Memory B cell (primary cell): ENCODE results near the gene FETUB.

Experiments used
- ATAC-seq: fragments of 150-1000 bp; cut with Tn5 transposase; 2 replicates; pipeline ENCODE4 v1.10.0; 2021; ENCODE audit warnings: low read depth, mild to moderate bottlenecking, moderate library complexity
- DNase-seq, 2 donors: peaks; one replicate each; pipeline ENCODE4 v3.0.0; 2022; ENCODE audit warnings: low spot score in 2 of 2
- H3K27ac Mint-ChIP-seq: one replicate; pipeline ENCODE4 v1.8.0; 2022; ENCODE audit warnings: mild to moderate bottlenecking, moderate library complexity, mixed read lengths
- H3K27me3 Mint-ChIP-seq: one replicate; pipeline ENCODE4 v1.8.0; 2022; ENCODE audit warnings: mixed read lengths
- H3K36me3 Mint-ChIP-seq: one replicate; pipeline ENCODE4 v1.8.0; 2022; ENCODE audit warnings: mild to moderate bottlenecking, mixed read lengths
- H3K4me1 Mint-ChIP-seq: one replicate; pipeline ENCODE4 v1.8.0; 2022; ENCODE audit warnings: mixed read lengths
- H3K4me3 Mint-ChIP-seq: one replicate; pipeline ENCODE4 v1.8.0; 2022; ENCODE audit warnings: mild to moderate bottlenecking, moderate library complexity, mixed read lengths
- H3K9me3 Mint-ChIP-seq: one replicate; pipeline ENCODE4 v1.8.0; 2022; ENCODE audit warnings: mixed read lengths

FETUB gene

DNA sequence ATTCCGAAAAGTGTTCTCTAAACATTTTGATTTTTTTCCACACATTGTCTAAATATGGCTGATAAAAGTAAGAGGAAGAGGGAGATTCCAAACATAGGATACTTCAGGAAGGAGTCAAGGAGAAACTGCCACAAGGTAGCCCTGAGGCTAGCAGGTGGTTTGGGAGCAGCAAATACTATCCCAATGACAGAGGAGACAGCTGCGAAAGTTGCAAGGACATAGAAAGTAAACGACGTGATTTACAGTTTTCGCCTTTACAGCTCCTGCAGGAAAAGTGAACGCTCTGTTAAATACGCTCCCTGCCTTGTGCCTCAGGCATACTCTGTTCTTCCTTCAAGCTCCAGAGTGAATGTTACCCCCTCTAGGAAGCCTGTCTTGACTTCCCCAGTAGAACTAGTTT is 3.7 kb upstream of the FETUB start:
- Mint-ChIP-seq H3K4me3 (no peak overlapping the region), H3K4me1 (no peaks in the 10 kb centered on the region), H3K9me3 (no peaks in the 10 kb centered on the region), H3K27me3 (peaks cover 3% of the 10 kb centered on the region), H3K36me3 (no peaks in the 10 kb centered on the region), H3K27ac (no peak overlapping the region)
- ATAC-seq (no peak), DNase-seq (no peak)

DNA sequence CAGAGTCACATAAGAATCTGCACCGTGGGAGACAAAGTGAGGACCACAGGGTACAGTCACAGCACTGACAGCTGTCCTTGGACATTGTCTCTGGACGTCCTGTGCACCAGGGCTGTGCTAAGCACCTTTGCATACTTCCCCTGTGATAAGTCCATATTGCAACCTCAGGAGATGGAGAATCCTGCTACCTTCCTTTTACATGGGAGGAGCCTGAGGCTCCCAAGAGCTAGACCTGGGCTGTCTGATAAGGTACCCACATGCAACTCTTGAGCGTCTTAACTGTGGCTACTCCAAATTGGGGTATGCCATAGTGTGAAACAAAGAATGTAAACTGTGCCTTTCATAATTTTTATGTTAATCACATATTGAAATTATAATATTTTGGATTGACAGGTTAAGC is 2.5 kb upstream of the FETUB start:
- ATAC-seq, result no peak
- Mint-ChIP-seq H3K27me3 (peaks cover 3% of the 10 kb centered on the region), H3K27ac (no peak overlapping the region), H3K9me3 (no peaks in the 10 kb centered on the region), H3K4me3 (no peak overlapping the region), H3K4me1 (peaks cover 4% of the 10 kb centered on the region), H3K36me3 (no peaks in the 10 kb centered on the region)
- no peak for DNase-seq

DNA sequence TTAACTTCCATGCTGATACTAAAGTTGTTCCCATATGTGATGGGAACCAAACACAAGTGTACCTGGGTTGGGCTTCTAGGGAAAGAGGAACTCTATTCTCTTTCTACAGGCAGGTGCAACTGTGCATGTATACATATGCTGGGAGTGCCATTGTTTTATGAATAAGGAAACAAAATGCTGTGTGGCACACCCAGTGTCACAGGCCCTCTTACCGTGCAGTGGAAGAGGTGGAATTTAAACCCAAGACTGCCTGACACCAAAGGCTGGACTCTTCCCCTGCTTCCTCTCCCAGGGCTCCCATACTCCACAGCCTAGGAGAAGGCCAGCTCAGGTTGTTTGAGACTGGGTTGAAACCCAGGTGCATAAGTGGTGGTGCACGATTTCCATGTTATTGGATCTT is 1.9 kb upstream of the FETUB start:
- Mint-ChIP-seq H3K4me3 (no peak overlapping the region), H3K27me3 (peaks cover 5% of the 10 kb centered on the region), H3K36me3 (no peaks in the 10 kb centered on the region)

GRCh38 chr3:186640473-186640818 is 247 bp downstream of the FETUB start:
- ATAC-seq (no peak), DNase-seq (no peak)
- H3K27ac Mint-ChIP-seq, result no peak overlapping the region
- H3K27me3 Mint-ChIP-seq, result peaks cover 5% of the 10 kb centered on the region
- no peaks in the 10 kb centered on the region for H3K36me3 Mint-ChIP-seq
- H3K4me3 Mint-ChIP-seq, result no peak overlapping the region
- H3K4me1 Mint-ChIP-seq, result peaks cover 9% of the 10 kb centered on the region
- H3K9me3 Mint-ChIP-seq, result no peaks in the 10 kb centered on the region

More for the DNA sequence above, 1.9 kb upstream of the FETUB start:
- ATAC-seq (no peak), DNase-seq (no peak)
- H3K9me3 Mint-ChIP-seq, result no peaks in the 10 kb centered on the region
- H3K27ac Mint-ChIP-seq, result no peak overlapping the region
- peaks cover 6% of the 10 kb centered on the region for H3K4me1 Mint-ChIP-seq

- no peak for ATAC-seq
- peaks cover 9% of the 10 kb centered on the region for H3K4me1 Mint-ChIP-seq
- H3K27me3 Mint-ChIP-seq, result peaks cover 5% of the 10 kb centered on the region
- H3K27ac Mint-ChIP-seq, result no peak overlapping the region
- H3K36me3 Mint-ChIP-seq, result no peaks in the 10 kb centered on the region
- DNase-seq, result no peak
- no peaks in the 10 kb centered on the region for H3K9me3 Mint-ChIP-seq
- no peak overlapping the region for H3K4me3 Mint-ChIP-seq
These were observed 730 bp downstream of the FETUB start for GRCh38 chr3:186640929-186641328.

GRCh38 chr3:186642014-186642413 is 1.8 kb downstream of the FETUB start:
- no peak for ATAC-seq
- no peaks in the 10 kb centered on the region for H3K36me3 Mint-ChIP-seq
- H3K9me3 Mint-ChIP-seq, result no peaks in the 10 kb centered on the region
- DNase-seq, result no peak
- H3K27ac Mint-ChIP-seq, result peak overlapping the region; percentile 12
- no peak overlapping the region for H3K4me3 Mint-ChIP-seq
- H3K4me1 Mint-ChIP-seq, result peaks cover 9% of the 10 kb centered on the region
- peaks cover 5% of the 10 kb centered on the region for H3K27me3 Mint-ChIP-seq

GRCh38 chr3:186643493-186643892 is 3.3 kb downstream of the FETUB start:
- DNase-seq (no peak), ATAC-seq (peak; percentile 62)
- H3K4me1 Mint-ChIP-seq, result peaks cover 9% of the 10 kb centered on the region
- no peak overlapping the region for H3K4me3 Mint-ChIP-seq
- H3K9me3 Mint-ChIP-seq, result no peaks in the 10 kb centered on the region
- no peak overlapping the region for H3K27ac Mint-ChIP-seq
- H3K27me3 Mint-ChIP-seq, result peaks cover 5% of the 10 kb centered on the region
- H3K36me3 Mint-ChIP-seq, result no peaks in the 10 kb centered on the region

DNA sequence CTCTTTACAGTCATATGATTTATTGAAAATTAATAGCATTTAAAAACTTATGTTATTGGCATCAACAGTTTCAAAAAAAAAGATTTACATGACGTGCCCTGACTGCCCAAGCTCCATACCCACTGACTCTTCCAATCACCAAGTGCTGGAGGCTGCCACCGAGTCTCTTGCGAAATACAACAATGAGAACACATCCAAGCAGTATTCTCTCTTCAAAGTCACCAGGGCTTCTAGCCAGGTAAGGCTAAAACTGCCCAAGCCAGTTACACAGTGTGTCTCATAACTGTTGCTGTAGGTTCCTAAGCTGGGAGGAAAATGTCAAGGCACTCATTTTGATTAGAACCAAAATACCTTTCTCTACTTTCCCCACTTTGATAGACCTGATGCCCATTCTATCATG is 4.5 kb downstream of the FETUB start:
- Mint-ChIP-seq H3K4me3 (no peak overlapping the region), H3K9me3 (no peaks in the 10 kb centered on the region), H3K27me3 (peaks cover 5% of the 10 kb centered on the region), H3K27ac (no peak overlapping the region), H3K4me1 (peaks cover 9% of the 10 kb centered on the region), H3K36me3 (no peaks in the 10 kb centered on the region)
- ATAC-seq, result no peak
- no peak for DNase-seq

DNA sequence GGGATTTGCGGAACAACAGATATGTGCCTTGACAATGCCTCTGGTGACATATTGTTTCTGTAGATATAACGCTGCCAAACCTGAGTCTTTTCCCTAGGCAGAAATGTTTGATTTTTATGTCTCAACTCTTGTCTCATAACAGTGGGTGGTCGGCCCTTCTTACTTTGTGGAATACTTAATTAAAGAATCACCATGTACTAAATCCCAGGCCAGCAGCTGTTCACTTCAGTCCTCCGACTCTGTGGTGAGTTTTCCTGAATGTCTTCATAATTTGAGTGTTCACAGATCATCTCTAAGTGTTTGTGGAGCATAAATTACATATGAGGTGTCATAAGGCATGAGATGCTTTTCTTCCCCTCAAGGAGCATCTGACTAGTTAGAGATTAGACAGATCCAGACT is 5.9 kb downstream of the FETUB start:
- Mint-ChIP-seq H3K36me3 (no peaks in the 10 kb centered on the region), H3K27ac (no peak overlapping the region), H3K27me3 (peaks cover 2% of the 10 kb centered on the region), H3K4me1 (peaks cover 9% of the 10 kb centered on the region), H3K9me3 (no peaks in the 10 kb centered on the region), H3K4me3 (no peak overlapping the region)
- ATAC-seq (no peak), DNase-seq (no peak)

GRCh38 chr3:186646841-186647240 is 6.6 kb downstream of the FETUB start:
- Mint-ChIP-seq H3K4me3 (no peak overlapping the region), H3K27me3 (peaks cover 2% of the 10 kb centered on the region), H3K4me1 (peaks cover 9% of the 10 kb centered on the region), H3K36me3 (no peaks in the 10 kb centered on the region), H3K27ac (no peak overlapping the region), H3K9me3 (no peaks in the 10 kb centered on the region)
- DNase-seq (no peak), ATAC-seq (no peak)

DNA sequence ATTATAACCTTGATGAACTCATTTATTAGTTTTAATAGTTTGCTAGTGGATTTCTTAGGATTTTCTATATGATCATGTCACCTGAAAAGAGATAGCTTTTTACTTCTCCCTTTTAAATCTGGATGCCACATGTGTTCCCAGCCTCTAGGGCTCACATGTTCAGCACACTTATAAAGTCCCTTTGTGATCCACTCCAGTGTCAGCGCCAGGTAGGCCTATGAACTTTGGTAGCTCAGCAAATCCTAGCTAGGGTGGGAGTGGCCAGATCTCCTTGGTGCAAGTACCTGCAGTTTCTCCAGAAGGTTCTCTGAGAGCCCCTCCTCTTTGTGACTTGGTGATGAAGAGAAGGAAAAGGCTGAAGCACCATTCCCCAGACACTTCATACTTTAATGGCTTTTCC is 8.7 kb downstream of the FETUB start:
- Mint-ChIP-seq H3K27ac (no peak overlapping the region), H3K4me1 (peaks cover 21% of the 10 kb centered on the region), H3K36me3 (no peaks in the 10 kb centered on the region), H3K4me3 (no peak overlapping the region), H3K27me3 (no peaks in the 10 kb centered on the region), H3K9me3 (no peaks in the 10 kb centered on the region)
- DNase-seq (no peak), ATAC-seq (no peak)

GRCh38 chr3:186651678-186652215 is 11.5 kb downstream of the FETUB start:
- H3K36me3 Mint-ChIP-seq, result no peaks in the 10 kb centered on the region
- H3K4me3 Mint-ChIP-seq, result no peak overlapping the region
- peaks cover 18% of the 10 kb centered on the region for H3K4me1 Mint-ChIP-seq
- no peaks in the 10 kb centered on the region for H3K9me3 Mint-ChIP-seq
- peak overlapping the region; percentile 82 for H3K27ac Mint-ChIP-seq
- H3K27me3 Mint-ChIP-seq, result no peaks in the 10 kb centered on the region
- DNase-seq, result no peak
- ATAC-seq, result no peak

DNA sequence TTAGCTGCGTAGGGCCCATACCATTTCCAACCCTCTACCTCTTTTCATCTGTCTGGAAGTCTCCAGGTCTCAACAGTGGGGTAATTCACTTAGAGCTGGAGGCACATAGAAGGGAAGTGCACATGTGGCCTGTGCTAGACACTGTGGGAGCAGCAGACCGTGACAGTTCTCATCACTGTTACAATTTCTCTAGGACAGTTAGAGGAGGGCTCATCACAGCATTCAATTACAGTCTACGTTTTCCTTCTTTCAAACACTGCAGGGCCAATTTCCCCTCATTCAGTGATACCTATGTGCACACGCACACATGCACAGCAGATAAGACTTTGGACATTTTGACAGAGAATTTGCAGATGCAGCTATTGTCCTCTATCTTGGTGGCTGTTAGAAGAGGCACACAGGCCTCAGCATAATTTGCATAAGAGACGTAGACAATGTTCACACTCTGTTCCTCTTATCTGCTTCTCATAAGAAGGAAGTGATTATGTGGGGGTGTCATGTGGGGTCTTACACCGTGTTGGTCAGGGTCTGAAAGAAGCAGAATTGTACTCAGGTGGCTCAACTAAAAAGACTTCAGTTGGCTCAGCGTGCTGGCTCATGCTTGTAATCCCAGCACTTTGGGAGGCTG is 13.0 kb downstream of the FETUB start:
- no peaks in the 10 kb centered on the region for H3K36me3 Mint-ChIP-seq
- peak; percentile 95 for ATAC-seq
- H3K9me3 Mint-ChIP-seq, result no peaks in the 10 kb centered on the region
- peaks cover 18% of the 10 kb centered on the region for H3K4me1 Mint-ChIP-seq
- peak overlapping the region; percentile 58 for H3K4me3 Mint-ChIP-seq
- DNase-seq, result peak; percentile 43 to 55
- H3K27me3 Mint-ChIP-seq, result no peaks in the 10 kb centered on the region
- peak overlapping the region; percentile 82 for H3K27ac Mint-ChIP-seq

GRCh38 chr3:186653984-186654383 is 13.8 kb downstream of the FETUB start:
- Mint-ChIP-seq H3K4me3 (no peak overlapping the region), H3K27me3 (peaks cover 1% of the 10 kb centered on the region), H3K27ac (peak overlapping the region; percentile 82), H3K9me3 (no peaks in the 10 kb centered on the region), H3K36me3 (no peaks in the 10 kb centered on the region), H3K4me1 (peaks cover 18% of the 10 kb centered on the region)
- DNase-seq (no peak), ATAC-seq (no peak)

GRCh38 chr3:186663361-186664118 is 23.3 kb downstream of the FETUB start:
- Mint-ChIP-seq H3K36me3 (no peaks in the 10 kb centered on the region), H3K27me3 (peaks cover 11% of the 10 kb centered on the region), H3K4me1 (no peaks in the 10 kb centered on the region), H3K27ac (no peak overlapping the region), H3K4me3 (no peak overlapping the region), H3K9me3 (no peaks in the 10 kb centered on the region)
- ATAC-seq (no peak), DNase-seq (no peak)
